GM12874 (cell line): ENCODE measurements around the gene SYCE3.

Experiments used
- CTCF ChIP-seq: IDR thresholded peaks from 2 replicates; pipeline ENCODE4 v1.5.1; 2011; ENCODE audit warnings: low read depth, mild to moderate bottlenecking, control low read depth, low read length, moderate library complexity; ENCODE audit not compliant: insufficient read depth

SYCE3 gene

DNA sequence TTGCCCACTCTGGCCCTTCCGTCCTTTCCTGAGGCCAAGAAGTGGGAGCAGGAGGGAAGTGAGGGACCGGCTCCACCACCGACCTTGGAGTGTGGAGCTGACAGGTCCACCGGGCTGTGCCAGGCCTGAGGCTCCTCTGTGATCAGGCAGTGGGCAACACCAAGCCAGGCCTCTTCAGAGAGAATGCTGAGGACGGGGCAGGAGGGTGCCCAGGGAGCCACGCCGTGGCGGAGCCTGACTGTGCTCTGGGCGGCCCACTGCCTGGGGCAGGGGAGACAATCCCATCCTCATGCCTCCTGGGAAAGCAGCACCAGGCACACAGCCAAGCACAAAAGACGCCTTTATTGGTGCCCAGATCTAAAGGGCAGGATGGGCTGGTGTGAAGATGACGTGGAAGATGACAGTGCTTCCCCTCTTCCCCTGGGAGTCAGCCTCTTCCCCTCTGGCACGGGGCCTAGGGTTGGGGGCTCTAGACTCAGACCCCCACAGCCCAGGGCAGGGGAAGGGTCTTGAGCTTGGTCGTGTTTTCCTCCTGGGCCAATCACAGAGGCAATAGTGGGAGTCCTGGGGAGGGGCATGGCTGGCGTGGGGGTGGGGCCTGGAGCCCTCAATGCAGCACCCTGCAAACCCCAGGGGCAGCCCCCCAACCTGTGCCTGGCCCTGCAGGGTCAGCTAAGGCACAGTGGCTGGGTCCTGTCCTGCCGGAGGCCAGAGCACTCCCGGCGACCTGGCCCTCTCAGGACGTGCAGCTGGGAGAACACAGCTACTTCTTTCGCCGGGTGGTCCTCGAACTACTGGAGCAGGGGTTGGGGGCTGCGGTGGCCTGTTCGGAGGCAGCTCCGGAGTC is 59.9 kb downstream of the SYCE3 start:
- TF ChIP-seq CTCF = no peak

DNA sequence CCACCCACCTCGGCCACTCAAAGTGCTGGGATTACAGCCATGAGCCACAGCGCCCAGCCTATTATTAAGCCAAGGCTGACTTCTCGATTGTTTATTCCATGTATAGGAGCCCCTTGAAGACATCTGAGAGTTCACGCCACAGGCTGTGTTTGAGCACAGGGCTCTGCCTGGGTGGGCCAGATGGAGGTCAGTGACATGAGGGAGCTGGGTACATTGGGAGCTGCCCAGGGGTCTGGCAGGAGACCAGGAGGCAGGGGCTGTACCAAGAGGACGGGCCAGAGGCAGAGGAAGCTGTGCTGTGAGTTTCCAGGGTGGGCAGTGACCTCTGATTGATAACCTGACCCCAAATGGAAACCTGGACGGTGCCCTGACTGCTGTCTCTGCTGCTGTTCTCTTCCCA is 60.6 kb downstream of the SYCE3 start:
- TF ChIP-seq CTCF = no peak
